GM19372 (cell line): Measurements from ENCODE around the gene NUMB.

ENCODE experiments used
- ATAC-seq: cut with Tn5 transposase; IDR thresholded peaks from one replicate; pipeline ENCODE4 v1.9.1; 2021; ENCODE audit warnings: mild to moderate bottlenecking, low read depth, moderate library complexity; ENCODE audit not compliant: unreplicated experiment

NUMB gene

GRCh38 chr14:73264080-73264884 is 194.1 kb downstream of the NUMB start:
- no peak for ATAC-seq

- no peak for ATAC-seq
These were observed 194.7 kb downstream of the NUMB start for GRCh38 chr14:73263606-73264005.

DNA sequence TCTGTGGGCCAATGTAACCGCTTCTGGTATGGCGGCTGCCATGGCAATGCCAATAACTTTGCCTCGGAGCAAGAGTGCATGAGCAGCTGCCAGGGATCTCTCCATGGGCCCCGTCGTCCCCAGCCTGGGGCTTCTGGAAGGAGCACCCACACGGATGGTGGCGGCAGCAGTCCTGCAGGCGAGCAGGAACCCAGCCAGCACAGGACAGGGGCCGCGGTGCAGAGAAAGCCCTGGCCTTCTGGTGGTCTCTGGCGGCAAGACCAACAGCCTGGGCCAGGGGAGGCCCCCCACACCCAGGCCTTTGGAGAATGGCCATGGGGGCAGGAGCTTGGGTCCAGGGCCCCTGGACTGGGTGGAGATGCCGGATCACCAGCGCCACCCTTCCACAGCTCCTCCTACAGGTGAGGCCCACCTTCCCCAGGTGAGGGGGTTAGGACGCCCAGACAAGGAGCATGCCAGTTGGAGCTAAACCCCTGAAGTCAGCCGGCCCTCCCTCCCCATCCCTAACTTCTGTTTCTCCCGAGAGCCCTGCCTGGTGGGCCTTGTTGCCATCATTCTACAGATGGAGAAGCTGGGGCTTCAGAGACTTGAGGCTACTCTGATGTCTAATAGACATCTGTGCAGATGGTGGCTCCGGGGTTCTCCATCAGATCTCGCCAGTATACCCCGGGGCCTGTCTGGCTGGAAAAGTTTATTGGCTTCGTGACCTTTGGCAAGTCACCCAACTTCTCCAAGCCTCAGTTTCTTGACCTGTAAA is 195.7 kb downstream of the NUMB start:
- ATAC-seq, result no peak

- ATAC-seq, result no peak
These were observed 196.6 kb downstream of the NUMB start for GRCh38 chr14:73261520-73262426.

DNA sequence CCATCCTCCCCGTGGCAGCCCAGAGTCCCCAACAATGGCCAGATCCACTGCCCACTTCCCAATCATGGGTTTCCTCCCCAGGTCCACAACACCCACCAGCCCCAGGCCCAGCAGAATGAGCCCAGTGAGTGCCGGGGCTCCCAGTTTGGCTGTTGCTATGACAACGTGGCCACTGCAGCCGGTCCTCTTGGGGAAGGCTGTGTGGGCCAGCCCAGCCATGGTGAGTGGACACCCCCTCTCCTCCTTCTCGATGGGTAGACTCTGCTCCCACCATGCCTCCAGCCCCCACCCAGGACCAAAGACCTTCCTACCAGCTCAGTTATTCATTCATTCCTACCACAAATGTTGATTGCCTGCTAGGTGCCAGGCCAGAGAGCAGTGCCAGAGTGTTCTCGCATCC is 197.3 kb downstream of the NUMB start:
- ATAC-seq, result no peak

DNA sequence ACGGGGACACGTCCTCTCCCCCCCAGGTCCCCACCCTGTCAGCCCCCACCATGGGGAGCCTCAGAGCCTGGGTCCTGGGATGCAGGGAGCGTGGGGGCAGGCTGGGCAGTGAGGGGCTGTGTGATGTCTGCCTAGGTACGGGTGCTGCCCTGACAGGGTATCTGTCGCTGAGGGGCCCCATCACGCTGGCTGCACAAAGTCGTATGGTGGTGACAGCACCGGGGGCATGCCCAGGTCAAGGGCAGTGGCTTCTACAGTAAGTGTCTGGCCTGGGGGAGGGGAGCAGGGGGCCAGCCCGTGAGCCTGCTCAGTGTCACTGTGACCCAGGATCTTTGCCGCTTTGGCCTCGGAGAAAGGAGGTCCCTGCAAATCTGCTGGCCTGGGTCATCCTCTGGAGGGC is 197.8 kb downstream of the NUMB start:
- no peak for ATAC-seq

GRCh38 chr14:73259837-73260236 is 198.5 kb downstream of the NUMB start:
- ATAC-seq, result no peak

GRCh38 chr14:73258845-73259611 is 199.3 kb downstream of the NUMB start:
- ATAC-seq, result no peak

DNA sequence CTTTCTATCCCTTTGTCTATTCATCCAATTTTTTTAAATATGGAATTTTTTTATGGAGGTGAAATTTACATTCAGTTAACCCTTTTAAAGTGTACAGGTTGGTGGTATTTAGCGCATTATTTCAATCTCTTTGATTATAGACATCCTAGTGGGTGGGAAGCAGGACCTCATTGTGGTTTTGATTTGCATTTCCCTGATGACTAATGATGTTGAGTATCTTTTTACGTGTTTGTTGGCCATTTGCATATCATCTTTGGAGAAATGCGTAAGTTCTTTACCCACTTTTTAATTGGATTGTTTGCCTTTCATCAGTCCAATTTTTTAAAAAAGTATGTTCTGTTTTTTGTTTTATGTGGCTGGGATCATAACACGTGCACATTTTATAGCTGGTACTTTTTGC is 200.3 kb downstream of the NUMB start:
- no peak for ATAC-seq

DNA sequence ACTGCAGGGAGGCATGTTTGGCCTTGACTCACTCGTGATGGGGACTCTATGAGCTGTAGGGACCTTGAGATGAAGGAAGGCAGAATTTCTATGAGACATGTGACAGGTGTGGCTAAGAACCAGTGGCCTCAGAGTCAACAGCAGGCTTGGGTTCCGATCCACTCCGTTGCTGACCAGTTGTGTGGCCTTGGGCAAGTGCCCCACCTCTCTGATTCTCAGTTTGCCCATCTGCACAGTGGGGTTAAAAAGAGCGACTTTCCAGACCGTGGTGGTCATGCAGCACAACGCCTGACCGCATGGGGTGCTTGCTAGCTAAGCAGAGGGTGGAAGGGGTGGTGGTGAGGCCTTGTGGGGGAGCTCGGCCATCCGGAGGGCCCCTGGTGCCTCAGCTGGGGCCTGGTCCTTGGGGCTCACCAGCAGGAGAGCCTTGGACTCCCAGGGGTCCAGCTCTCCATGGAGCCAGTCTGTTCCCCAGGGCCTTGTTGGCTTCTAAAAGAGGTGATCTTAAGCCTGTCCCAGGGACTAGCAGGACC is 202.6 kb downstream of the NUMB start:
- no peak for ATAC-seq

- no peak for ATAC-seq
These were observed 203.3 kb downstream of the NUMB start for GRCh38 chr14:73255005-73255400.

- ATAC-seq, result no peak
These were observed 203.9 kb downstream of the NUMB start for GRCh38 chr14:73254247-73255004.

GRCh38 chr14:73253721-73254120 is 204.6 kb downstream of the NUMB start:
- no peak for ATAC-seq

DNA sequence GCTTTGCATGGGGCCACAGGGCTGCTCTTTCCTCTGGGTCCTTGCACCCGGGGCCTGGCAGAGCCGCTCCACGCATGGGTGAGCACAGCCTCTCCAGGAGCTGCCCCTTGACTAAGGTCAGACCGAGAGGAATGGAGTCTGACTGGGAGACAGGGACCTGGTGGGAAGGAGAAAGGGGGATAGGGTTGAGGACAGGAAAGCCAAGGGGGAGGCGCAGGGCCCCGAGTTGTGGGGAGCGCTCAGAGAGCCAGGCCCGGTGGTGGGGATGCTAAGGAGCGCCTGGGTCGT is 205.1 kb downstream of the NUMB start:
- ATAC-seq, result no peak

GRCh38 chr14:73252491-73253322 is 205.6 kb downstream of the NUMB start:
- no peak for ATAC-seq

DNA sequence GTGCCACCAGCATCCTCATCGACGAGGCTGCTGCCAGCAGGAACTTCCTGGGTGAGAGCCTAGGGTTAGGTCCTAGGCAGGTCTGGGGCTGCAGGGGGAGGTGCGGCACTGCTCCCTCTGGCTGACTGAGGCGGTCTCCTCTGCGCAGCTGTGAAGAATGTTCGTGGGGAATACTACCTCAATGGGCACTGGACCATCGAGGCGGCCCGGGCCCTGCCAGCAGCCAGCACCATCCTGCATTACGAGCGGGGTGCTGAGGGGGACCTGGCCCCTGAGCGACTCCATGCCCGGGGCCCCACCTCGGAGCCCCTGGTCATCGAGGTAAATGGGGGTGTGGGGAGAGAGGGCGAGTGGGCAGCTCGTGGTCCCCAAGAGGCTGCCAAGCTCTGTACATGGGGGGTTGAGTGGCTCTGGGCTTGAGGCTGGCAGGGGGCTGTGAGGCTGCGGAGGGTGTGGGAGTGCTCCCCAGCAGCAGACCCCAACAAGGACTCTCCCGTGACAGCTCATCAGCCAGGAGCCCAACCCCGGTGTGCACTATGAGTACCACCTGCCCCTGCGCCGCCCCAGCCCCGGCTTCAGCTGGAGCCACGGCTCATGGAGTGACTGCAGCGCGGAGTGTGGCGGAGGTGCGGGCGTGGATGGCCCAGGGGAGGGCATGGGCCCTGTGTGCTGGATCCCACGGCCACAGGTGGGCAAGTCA is 206.7 kb downstream of the NUMB start:
- ATAC-seq, result no peak

- ATAC-seq, result no peak
These were observed 207.4 kb downstream of the NUMB start for GRCh38 chr14:73250781-73251500.
